ENCODE data around the gene RSRC1.

The RSRC1 gene

GRCh38 chr3:158452334-158452733 lies 342.4 kb downstream of the RSRC1 start:
- H3K36me3 ChIP-seq (ENCODE audit: insufficient read depth, low read length), result no peaks in the 10 kb centered on the region
- TF ChIP-seq EZH2 (IDR thresholded peaks at IDR 0.05; ENCODE audit: borderline replicate concordance, low read depth, low read length, severe bottlenecking) (no peak), CTCF (IDR thresholded peaks at IDR 0.05; ENCODE audit: borderline replicate concordance, extremely low read depth, low read length, poor library complexity, severe bottlenecking) (no peak)
- DNase-seq, result no peak
- no peak overlapping the region for H3K4me3 ChIP-seq (ENCODE audit: low read depth in 1 of 2, low read length in 2 of 2)
- no peak for ATAC-seq (ENCODE audit: insufficient read depth, low read depth)
- H3K27ac ChIP-seq (ENCODE audit: low read length), result no peak overlapping the region
- no peak overlapping the region for H2AFZ ChIP-seq (ENCODE audit: low read depth, low read length)
- H4K20me1 ChIP-seq (ENCODE audit: insufficient read depth, low read length), result no peaks in the 10 kb centered on the region
- H3K27me3 ChIP-seq (ENCODE audit: insufficient read depth, low read length, poor library complexity), result no peaks in the 10 kb centered on the region
- no peaks in the 10 kb centered on the region for H3K4me1 ChIP-seq (ENCODE audit: insufficient read depth, low read length)
- H3K9me3 ChIP-seq (ENCODE audit: insufficient read depth, low read length, severe bottlenecking), result no peaks in the 10 kb centered on the region
- H3K79me2 ChIP-seq (ENCODE audit: insufficient read depth, low read length), result no peaks in the 10 kb centered on the region
- H3K4me2 ChIP-seq (ENCODE audit: insufficient read depth, low read length), result no peak overlapping the region
- H3K9ac ChIP-seq (ENCODE audit: low read depth, low read length), result no peak overlapping the region

DNA sequence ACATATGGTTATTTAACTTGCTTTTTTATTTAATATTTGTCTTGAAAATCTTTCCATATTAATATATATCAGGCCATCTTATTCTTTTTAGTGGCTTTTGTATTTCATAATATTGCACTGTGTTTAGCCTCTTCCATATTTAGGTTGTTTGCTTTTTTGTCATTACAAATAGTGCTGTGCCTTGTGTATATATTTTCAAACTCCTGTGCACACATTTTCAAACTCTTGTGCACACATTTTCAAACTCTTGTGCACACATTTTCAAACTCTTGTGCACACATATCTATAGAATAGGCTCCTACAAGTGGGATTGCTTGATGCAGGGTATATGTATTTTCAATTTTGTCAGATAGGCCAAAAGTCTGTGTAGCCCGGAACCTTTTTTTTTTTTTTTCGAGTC lies 343.1 kb downstream of the RSRC1 start:
- ATAC-seq (ENCODE audit: insufficient read depth, low read depth) (no peak), DNase-seq (no peak)
- Histone ChIP-seq H3K36me3 (ENCODE audit: insufficient read depth, low read length) (no peaks in the 10 kb centered on the region), H3K4me3 (ENCODE audit: low read depth in 1 of 2, low read length in 2 of 2) (no peak overlapping the region), H3K4me1 (ENCODE audit: insufficient read depth, low read length) (no peaks in the 10 kb centered on the region), H3K79me2 (ENCODE audit: insufficient read depth, low read length) (no peaks in the 10 kb centered on the region), H3K4me2 (ENCODE audit: insufficient read depth, low read length) (no peak overlapping the region), H3K9me3 (ENCODE audit: insufficient read depth, low read length, severe bottlenecking) (no peaks in the 10 kb centered on the region), H3K27ac (ENCODE audit: low read length) (no peak overlapping the region), H3K9ac (ENCODE audit: low read depth, low read length) (no peak overlapping the region), H4K20me1 (ENCODE audit: insufficient read depth, low read length) (no peaks in the 10 kb centered on the region), H2AFZ (ENCODE audit: low read depth, low read length) (no peak overlapping the region), H3K27me3 (ENCODE audit: insufficient read depth, low read length, poor library complexity) (no peaks in the 10 kb centered on the region)
- TF ChIP-seq CTCF (IDR thresholded peaks at IDR 0.05; ENCODE audit: borderline replicate concordance, extremely low read depth, low read length, poor library complexity, severe bottlenecking), result no peak
- TF ChIP-seq EZH2 (IDR thresholded peaks at IDR 0.05; ENCODE audit: borderline replicate concordance, low read depth, low read length, severe bottlenecking), result no peak

DNA sequence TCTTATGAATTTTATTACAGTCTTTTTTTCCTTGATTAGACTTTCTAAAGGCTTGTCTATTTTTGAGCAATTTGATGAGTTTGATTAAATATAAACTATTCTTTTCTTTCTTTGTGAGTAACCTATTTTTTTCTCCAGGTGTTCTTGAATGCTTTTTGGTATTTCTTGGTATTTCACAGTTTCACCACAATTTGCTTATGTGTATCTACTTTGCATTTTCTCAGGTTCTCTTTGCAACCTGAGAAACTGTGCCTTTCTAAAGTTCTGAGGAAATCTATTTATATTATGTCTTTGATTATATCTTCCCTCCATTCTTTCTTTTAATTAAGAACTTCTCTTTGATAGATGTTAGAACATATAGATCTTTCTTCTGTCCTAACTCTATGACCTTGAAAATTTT lies 344.0 kb downstream of the RSRC1 start:
- no peak overlapping the region for H3K4me2 ChIP-seq (ENCODE audit: insufficient read depth, low read length)
- TF ChIP-seq CTCF (IDR thresholded peaks at IDR 0.05; ENCODE audit: borderline replicate concordance, extremely low read depth, low read length, poor library complexity, severe bottlenecking) (no peak), EZH2 (IDR thresholded peaks at IDR 0.05; ENCODE audit: borderline replicate concordance, low read depth, low read length, severe bottlenecking) (no peak)

GRCh38 chr3:158455406-158455805 lies 345.5 kb downstream of the RSRC1 start:
- Histone ChIP-seq H4K20me1 (ENCODE audit: insufficient read depth, low read length) (no peaks in the 10 kb centered on the region), H3K4me3 (ENCODE audit: low read depth in 1 of 2, low read length in 2 of 2) (no peak overlapping the region), H3K27me3 (ENCODE audit: insufficient read depth, low read length, poor library complexity) (no peaks in the 10 kb centered on the region), H3K79me2 (ENCODE audit: insufficient read depth, low read length) (no peaks in the 10 kb centered on the region), H3K4me2 (ENCODE audit: insufficient read depth, low read length) (no peak overlapping the region), H3K27ac (ENCODE audit: low read length) (no peak overlapping the region), H3K36me3 (ENCODE audit: insufficient read depth, low read length) (no peaks in the 10 kb centered on the region), H3K9me3 (ENCODE audit: insufficient read depth, low read length, severe bottlenecking) (no peaks in the 10 kb centered on the region), H3K4me1 (ENCODE audit: insufficient read depth, low read length) (no peaks in the 10 kb centered on the region), H2AFZ (ENCODE audit: low read depth, low read length) (no peak overlapping the region), H3K9ac (ENCODE audit: low read depth, low read length) (no peak overlapping the region)
- no peak for TF ChIP-seq EZH2 (IDR thresholded peaks at IDR 0.05; ENCODE audit: borderline replicate concordance, low read depth, low read length, severe bottlenecking)
- TF ChIP-seq CTCF (IDR thresholded peaks at IDR 0.05; ENCODE audit: borderline replicate concordance, extremely low read depth, low read length, poor library complexity, severe bottlenecking), result no peak
- ATAC-seq (ENCODE audit: insufficient read depth, low read depth) (no peak), DNase-seq (no peak)

More for the DNA sequence above, 344.0 kb downstream of the RSRC1 start:
- H3K27me3 ChIP-seq (ENCODE audit: insufficient read depth, low read length, poor library complexity), result no peaks in the 10 kb centered on the region
- H4K20me1 ChIP-seq (ENCODE audit: insufficient read depth, low read length), result no peaks in the 10 kb centered on the region
- H2AFZ ChIP-seq (ENCODE audit: low read depth, low read length), result no peak overlapping the region
- H3K4me3 ChIP-seq (ENCODE audit: low read depth in 1 of 2, low read length in 2 of 2), result no peak overlapping the region
- no peaks in the 10 kb centered on the region for H3K9me3 ChIP-seq (ENCODE audit: insufficient read depth, low read length, severe bottlenecking)
- no peaks in the 10 kb centered on the region for H3K79me2 ChIP-seq (ENCODE audit: insufficient read depth, low read length)
- no peaks in the 10 kb centered on the region for H3K4me1 ChIP-seq (ENCODE audit: insufficient read depth, low read length)
- ATAC-seq (ENCODE audit: insufficient read depth, low read depth) (no peak), DNase-seq (no peak)
- no peaks in the 10 kb centered on the region for H3K36me3 ChIP-seq (ENCODE audit: insufficient read depth, low read length)
- H3K27ac ChIP-seq (ENCODE audit: low read length), result no peak overlapping the region
- no peak overlapping the region for H3K9ac ChIP-seq (ENCODE audit: low read depth, low read length)
